ENCODE results near the gene ELF1. TPM values are rescaled to one million over a fixed set of nuclear protein-coding genes. Genes with fewer than 3 reads are reported as not detected.
A peak's percentile ranks its signal among the peaks of the same experiment; 100 is the strongest.
"Not testable (repeated sequence)": the region's sequence is repeated elsewhere in the genome, so short reads cannot be mapped to it uniquely, and the experiment has no call there.

ELF1 gene
- total RNA-seq, 4 donors from 2014 or later: 61.5 to 96.1 (median 74.1) TPM

DNA sequence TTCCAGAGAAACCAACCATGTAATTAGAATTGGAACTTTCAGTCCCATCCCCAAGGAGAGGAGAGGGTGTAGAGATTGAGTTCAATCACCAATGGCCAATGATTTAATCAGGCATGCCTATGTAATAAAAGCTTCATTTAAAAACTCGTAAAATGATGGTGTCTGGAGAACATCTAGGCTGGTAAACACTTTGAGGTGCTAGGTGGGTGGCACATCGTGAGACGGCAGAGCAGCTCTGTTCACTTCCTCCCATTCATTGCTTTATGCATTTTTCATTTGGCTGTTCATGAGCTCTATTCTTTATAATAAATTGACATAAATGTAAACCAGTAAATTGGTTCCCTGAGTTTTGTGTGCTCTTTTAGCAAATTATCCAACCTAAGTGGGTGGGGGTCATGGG lies 90.1 kb downstream of the ELF1 start:
- no peaks in the 10 kb centered on the region for H3K27me3 ChIP-seq
- no peak overlapping the region for H3K27ac ChIP-seq
- TF ChIP-seq, protein P1, sequence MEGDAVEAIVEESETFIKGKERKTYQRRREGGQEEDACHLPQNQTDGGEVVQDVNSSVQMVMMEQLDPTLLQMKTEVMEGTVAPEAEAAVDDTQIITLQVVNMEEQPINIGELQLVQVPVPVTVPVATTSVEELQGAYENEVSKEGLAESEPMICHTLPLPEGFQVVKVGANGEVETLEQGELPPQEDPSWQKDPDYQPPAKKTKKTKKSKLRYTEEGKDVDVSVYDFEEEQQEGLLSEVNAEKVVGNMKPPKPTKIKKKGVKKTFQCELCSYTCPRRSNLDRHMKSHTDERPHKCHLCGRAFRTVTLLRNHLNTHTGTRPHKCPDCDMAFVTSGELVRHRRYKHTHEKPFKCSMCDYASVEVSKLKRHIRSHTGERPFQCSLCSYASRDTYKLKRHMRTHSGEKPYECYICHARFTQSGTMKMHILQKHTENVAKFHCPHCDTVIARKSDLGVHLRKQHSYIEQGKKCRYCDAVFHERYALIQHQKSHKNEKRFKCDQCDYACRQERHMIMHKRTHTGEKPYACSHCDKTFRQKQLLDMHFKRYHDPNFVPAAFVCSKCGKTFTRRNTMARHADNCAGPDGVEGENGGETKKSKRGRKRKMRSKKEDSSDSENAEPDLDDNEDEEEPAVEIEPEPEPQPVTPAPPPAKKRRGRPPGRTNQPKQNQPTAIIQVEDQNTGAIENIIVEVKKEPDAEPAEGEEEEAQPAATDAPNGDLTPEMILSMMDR (IDR thresholded peaks at IDR 0.05): no peak
- no peak for TF ChIP-seq POLR2A (IDR thresholded peaks at IDR 0.05)

DNA sequence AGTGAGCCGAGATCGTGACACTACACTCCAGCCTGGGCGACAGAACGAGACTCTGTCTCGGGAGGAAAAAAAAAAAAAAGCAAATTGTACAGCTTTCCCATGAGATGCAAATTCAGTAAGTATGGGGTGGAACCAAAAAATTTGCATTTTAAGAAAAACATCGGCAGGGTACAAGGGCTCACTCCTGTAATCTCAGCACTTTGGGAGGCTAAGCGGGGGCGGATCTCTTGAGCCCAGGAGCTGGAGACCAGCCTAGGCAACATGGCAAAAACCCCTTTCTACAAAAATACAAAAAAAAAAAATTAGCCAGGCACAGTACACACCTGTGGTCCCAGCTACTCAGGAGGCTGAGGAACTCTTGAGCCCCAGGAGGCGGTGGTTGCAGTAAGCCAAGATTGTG lies 91.2 kb downstream of the ELF1 start:
- no peaks in the 10 kb centered on the region for H3K36me3 ChIP-seq
- H3K4me1 ChIP-seq: no peaks in the 10 kb centered on the region
- H3K9me3 ChIP-seq: no peaks in the 10 kb centered on the region
- intact Hi-C loops (cut with DNase I; ENCODE audit: low total_unique reads): loop anchor here (10.0 kb wide), 1 partner anchor 137 kb away; the partner anchor contains the start of gene WBP4
- H3K27ac ChIP-seq: no peak overlapping the region
- DNase-seq: no peak
- no peaks in the 10 kb centered on the region for H3K27me3 ChIP-seq
- no peak overlapping the region for H3K4me3 ChIP-seq
- no peak for TF ChIP-seq POLR2A (IDR thresholded peaks at IDR 0.05)
- TF ChIP-seq, protein P1 (IDR thresholded peaks at IDR 0.05): no peak

More for the DNA sequence above, 90.1 kb downstream of the ELF1 start:
- intact Hi-C loops (cut with DNase I; ENCODE audit: low total_unique reads): loop anchor here (10.0 kb wide), 1 partner anchor 136 kb away; the partner anchor contains the start of gene WBP4
- Histone ChIP-seq H3K9me3 (no peaks in the 10 kb centered on the region), H3K36me3 (no peaks in the 10 kb centered on the region), H3K4me1 (no peaks in the 10 kb centered on the region), H3K4me3 (no peak overlapping the region)
- DNase-seq: no peak

DNA sequence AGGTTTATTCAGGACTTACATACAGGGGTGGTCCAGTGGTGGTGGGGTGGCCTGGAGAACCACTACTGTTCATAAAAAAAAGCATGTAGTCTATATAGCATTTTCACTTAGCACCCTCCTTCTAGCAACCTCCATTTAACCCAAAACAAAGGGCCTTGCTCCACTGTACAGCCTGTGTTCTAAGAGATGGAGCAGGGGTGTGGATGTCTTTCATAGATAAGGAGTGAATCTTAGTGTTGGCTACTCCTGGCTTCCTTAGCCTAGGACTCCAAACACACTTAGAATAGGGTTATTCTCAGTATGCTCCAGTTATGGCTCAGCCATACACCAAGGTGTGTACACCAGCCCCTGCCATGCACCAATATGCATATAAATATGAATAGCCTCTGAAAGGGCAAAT lies 95.2 kb downstream of the ELF1 start:
- Histone ChIP-seq H3K4me3 (no peak overlapping the region), H3K36me3 (no peaks in the 10 kb centered on the region), H3K9me3 (no peaks in the 10 kb centered on the region), H3K27me3 (no peaks in the 10 kb centered on the region), H3K27ac (no peak overlapping the region), H3K4me1 (peaks cover 0 to 4% of the 10 kb centered on the region in 2 donors)
- TF ChIP-seq, protein P1 (IDR thresholded peaks at IDR 0.05): no peak
- TF ChIP-seq POLR2A (IDR thresholded peaks at IDR 0.05): no peak
- no peak for DNase-seq
- intact Hi-C loops (cut with DNase I; ENCODE audit: low total_unique reads): loop anchor here (10.0 kb wide), 1 partner anchor 141 kb away; the partner anchor contains the start of gene WBP4

DNA sequence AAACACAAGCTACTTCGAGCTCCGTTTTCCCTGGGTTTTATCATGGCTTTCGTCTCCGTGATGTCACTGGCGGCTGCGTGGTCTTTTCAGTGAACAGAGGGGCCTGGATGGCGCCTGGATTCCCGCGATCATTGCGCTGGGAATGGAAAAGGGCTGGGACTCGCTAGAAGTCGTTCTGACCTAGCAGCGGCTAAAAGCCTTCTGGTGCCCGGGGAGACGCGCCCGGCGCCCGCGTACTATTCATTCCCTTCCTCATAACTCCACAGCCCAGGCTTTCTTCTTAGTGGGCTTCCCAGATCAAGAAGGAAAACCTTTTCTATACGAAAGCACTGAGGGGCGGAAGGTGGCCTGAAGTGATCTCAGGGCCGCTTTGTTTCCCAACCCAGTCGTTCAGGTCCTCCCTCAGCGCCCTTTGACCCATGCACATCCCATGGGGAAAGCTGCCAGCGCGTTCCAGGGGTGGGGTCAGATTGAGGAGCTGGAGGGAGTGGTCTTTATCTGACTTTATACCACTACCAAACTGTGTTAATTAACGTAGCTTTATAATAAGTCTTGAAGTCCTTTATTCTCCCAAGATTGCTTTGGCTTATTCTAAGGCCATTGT lies 96.6 kb downstream of the ELF1 start:
- intact Hi-C loops (cut with DNase I; ENCODE audit: low total_unique reads): loop anchor here (10.0 kb wide), 1 partner anchor 142 kb away; the partner anchor contains the start of gene WBP4
- Histone ChIP-seq H3K9me3 (no peaks in the 10 kb centered on the region), H3K27ac (no peak overlapping the region), H3K27me3 (no peaks in the 10 kb centered on the region), H3K4me3 (no peak overlapping the region), H3K36me3 (no peaks in the 10 kb centered on the region), H3K4me1 (peaks cover 0 to 4% of the 10 kb centered on the region in 2 donors)
- DNase-seq: peak; percentile 20 to 21
- no peak for TF ChIP-seq POLR2A (IDR thresholded peaks at IDR 0.05)

DNA sequence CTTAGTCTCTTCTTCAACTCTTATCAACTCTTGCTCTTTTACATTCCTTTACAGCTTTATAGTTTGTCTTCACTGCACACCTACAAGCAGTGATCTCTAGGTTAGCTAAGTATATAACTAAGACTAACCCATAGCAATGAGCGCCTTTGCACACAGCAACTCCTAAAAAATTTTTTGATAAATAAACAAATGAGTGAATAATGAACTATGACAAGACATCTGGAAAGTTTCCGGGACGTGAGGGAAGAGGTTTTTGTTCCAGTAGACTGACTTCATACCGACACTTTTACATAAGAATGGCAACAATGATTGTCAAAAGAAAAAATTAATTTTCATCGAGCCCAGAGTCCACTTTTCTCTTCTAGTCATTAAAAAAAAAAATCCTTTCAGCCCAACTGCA lies 98.3 kb downstream of the ELF1 start:
- peak overlapping the region; percentile 83 to 86 for H3K27ac ChIP-seq
- TF ChIP-seq POLR2A (IDR thresholded peaks at IDR 0.05): no peak
- TF ChIP-seq, protein P1 (IDR thresholded peaks at IDR 0.05): no peak
- no peaks in the 10 kb centered on the region for H3K36me3 ChIP-seq
- intact Hi-C loops (cut with DNase I; ENCODE audit: low total_unique reads): loop anchor here (10.0 kb wide), 1 partner anchor 144 kb away; the partner anchor contains the start of gene WBP4
- peak overlapping the region; percentile 46 to 47 for H3K4me3 ChIP-seq
- no peaks in the 10 kb centered on the region for H3K9me3 ChIP-seq
- H3K4me1 ChIP-seq: peaks cover 0 to 4% of the 10 kb centered on the region in 2 donors
- no peaks in the 10 kb centered on the region for H3K27me3 ChIP-seq
- no peak for DNase-seq

DNA sequence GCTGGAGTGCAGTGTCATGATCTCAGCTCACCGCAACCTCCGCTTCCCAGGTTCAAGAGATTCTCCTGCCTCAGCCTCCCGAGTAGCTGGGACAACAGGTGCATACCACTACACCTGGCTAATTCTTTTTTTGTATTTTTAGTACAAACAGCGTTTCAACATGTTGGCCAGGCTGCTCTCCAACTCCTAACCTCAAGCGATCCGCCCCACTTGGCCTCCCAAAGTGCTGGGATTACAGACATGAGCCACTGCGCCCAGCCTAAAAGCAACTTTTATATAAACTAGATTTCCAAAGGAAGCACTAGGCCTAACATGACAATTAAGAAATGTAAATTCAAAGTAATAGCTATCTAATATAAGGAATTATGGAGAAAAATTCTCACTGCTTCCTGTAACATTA lies 99.2 kb downstream of the ELF1 start:
- H3K9me3 ChIP-seq, H3K27me3 ChIP-seq, DNase-seq, H3K36me3 ChIP-seq, H3K27ac ChIP-seq, H3K4me1 ChIP-seq, H3K4me3 ChIP-seq: not testable (repeated sequence)
- intact Hi-C loops (cut with DNase I; ENCODE audit: low total_unique reads): loop anchor here (10.0 kb wide), 1 partner anchor 145 kb away; the partner anchor contains the start of gene WBP4

Measured in uterus (tissue), 4 donors.